ENCODE data around the gene UBR2. TPM values are rescaled to one million over a fixed set of nuclear protein-coding genes. Genes with fewer than 3 reads are reported as not detected.
"Not testable (repeated sequence)": the region's sequence is repeated elsewhere in the genome, so short reads cannot be mapped to it uniquely, and the experiment has no call there.

Gene UBR2
- total RNA-seq, 1 donor from 2014 or later = 20.5 TPM

DNA sequence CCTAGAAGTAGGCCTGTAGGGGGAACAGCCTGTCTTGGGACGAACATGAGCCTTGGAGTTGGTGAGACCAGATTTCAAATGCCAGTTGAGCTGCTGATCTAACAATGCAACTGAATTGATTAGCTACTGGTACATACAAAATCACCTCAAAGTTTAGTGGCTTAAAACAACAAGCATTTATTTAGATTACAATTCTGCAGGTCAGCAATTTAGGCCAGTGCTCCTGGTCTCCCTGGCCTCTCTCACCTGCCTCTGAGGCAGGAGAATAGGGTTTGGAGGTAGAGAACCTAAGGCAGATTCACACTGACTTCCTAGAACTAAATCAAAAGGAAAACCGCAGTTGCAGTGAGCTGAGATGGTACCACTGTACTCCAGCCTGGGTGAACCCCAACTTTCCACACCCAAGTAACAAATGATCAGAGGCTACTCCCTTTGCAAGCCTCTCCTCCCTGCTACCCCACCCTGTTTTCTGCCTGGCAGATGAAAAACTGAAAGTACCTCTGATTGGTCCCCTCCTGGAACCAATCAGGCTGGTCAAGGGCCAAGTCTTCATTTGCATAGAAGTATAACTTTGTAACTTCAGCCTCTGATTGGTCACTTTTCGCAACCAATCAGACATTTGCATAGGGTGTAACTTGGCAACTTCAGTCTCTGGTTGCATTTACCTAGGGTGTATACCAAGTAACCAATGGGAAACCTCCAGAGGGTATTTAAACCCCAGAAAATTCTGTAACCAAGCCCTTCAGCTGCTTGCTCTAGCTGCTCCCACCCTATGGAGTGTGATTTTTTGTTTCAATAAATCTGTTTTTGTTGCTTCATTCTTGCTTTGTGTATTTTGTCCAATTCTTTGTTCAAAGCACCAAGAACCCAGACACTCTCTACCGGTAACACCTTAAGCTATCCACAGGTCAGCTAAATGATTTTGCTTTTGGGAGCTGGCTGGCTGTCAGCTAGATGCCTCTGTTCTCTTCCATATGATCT is 8.1 kb upstream of the UBR2 start:
- DNase-seq (ENCODE audit: low read depth, low spot score) = no peak

DNA sequence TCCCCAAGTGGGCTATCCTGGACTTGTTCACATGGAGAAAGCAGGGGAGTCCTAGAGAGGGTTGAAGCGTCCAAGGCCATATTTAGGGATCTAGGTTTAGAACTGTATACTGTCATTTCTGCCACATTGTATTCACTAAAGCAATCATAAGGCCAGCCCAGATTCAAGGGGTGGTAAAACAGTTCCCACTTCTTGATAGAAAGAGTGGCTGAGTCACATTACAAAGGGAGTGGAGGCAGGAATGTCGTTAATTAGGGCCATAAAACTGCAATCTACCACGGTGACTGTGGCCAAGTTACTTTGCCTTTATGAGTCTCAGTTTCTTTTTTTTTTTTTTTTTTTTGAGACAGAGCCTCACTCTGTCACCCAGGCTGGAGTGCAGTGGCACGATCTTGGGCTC is 7.4 kb upstream of the UBR2 start:
- no peak for DNase-seq (ENCODE audit: low read depth, low spot score)

DNA sequence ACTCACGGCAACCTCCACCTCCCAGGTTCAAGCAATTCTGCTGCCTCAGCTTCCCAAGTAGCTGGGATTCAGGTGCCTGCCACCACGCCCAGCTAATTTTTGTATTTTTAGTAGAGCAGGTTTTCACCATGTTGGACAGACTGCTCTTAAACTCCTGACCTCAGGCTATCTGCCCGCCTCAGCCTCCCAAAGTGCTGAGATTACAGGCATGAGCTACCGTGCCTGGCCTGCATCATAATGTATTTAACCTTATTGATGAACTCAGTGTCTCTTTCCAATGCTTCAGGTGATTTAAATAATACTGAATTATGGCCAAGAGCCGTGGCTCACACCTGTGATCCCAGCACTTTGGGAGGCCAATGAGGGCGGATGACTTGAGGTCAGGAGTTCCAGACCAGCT is 4.6 kb upstream of the UBR2 start:
- not testable (repeated sequence) for DNase-seq (ENCODE audit: low read depth, low spot score)

DNA sequence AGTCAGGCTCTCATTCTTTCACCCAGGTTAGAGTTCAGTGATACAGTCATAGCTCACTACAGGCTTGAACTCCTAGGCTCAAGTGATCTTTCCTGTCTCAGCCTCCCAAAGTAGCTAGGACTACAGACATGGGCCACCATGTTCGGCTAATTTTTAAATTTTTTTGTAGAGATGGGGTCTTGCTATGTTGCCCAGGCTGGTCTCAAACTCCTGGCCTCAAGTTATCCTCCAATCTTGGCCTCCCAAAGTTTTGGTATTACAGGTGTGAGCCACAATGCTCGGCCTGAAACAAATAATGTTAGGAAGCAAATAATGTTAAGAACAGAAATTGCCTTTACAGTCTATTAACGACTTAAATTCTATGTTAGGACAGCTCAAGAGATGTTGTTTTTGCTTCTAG is 1.8 kb upstream of the UBR2 start:
- DNase-seq (ENCODE audit: low read depth, low spot score) = no peak

DNA sequence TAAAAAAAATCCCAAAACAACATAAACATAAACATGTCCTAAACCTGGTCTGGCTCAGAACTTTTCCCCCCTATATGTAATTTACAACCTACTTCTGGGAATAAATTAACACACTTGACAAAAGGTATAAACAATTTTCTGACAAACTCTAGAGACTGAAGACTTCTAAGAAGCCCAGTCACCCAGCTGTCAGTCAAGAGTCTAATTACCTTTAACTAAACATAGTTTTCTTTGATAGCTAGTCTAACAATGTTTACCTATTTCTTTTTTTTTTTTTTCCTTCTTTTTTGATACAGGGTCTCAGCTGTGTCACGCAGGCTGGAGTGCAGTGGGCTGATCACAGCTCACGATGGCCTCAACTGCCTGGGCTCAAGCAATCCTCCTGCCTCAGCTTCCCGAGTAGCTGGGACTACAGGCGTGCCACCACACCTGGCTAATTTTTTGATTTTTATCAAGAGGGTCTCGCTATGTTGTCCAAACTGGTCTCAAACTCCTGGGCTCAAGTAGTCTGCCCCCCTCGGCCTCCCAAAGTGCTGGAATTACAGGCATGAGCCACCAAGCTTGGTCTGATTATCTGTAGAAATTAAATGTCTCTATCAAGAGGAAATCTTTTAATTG is 932 bp upstream of the UBR2 start:
- DNase-seq (ENCODE audit: low read depth, low spot score) = no peak

DNA sequence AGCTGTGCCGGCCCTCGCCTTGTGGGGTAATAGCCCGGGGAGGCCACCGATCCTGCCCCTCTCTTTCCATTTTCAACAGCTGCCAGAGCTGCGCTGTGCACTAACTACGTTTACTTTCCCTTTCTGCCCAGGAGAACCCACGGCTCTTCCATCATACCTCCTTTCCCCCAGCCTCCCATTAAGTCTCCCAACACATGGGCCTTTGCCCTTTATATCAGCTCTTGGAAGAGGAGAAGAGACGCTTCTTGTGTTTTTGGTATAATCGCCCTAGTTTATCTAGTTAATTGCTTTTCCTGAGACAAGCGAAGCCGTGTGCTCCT is 637 bp downstream of the UBR2 start:
- DNase-seq (ENCODE audit: low read depth, low spot score) = no peak

DNA sequence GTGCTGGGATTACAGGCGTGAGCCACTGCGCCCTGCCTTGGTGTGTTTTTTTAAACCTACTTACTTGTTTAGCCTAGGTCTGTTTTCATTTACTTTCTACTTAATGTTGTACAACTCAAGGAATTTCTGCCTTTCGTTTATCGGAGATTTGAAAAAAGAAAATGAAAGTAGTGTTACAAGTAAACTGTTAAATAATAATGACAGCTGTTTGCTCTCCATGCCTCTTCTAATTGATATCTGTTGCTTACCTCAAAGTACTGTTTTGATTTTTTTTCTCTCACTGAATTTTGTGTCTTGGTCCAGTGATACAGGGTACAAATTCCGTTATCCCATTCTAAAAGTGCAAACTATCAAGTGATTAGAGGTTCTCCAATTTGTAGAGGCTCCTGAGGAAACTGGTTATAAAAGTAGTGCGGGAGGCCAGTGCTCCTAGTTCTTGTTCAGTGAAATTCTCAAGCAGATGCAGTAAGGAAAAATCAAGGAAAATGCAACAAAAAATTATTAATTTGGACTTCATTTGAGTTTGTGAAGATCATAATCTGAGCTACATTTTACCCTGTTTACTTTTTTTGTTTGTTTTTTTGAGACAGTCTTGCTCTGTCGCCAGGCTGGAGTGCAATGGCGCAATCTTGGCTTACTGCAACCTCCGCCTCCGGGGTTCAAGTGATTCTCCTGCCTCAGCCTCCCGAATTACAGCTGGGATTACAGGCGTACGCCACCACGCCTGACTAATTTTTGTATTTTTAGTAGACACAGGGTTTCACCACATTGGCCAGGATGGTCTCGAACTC is 2.2 kb downstream of the UBR2 start:
- no peak for DNase-seq (ENCODE audit: low read depth, low spot score)

DNA sequence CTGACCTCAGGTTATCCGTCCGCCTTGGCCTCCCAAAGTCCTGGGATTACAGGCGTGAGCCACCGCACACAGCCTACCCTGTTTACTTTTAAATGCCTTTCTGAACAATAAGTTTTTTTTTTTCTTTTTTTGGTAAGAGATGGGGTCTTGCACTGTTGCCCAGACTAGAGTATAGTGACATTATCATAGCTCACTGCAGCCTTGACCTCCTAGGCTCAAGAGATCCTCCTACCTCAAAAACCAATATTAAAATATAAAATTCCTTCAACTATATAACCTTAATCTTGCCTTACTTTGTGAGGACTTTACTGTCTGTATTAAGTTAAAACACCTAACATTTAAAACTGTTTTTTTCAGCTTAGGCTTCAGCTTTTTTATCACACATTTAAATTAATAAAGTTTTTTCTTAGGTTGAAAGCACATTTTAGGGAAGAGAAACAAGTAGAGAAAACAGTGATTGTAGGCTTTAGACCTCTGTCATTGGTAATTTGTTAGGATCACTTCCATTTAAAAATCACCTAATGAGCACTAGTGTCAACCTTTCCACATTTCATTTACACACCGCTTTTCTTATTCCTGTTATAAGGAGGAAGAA is 2.9 kb downstream of the UBR2 start:
- no peak for DNase-seq (ENCODE audit: low read depth, low spot score)

DNA sequence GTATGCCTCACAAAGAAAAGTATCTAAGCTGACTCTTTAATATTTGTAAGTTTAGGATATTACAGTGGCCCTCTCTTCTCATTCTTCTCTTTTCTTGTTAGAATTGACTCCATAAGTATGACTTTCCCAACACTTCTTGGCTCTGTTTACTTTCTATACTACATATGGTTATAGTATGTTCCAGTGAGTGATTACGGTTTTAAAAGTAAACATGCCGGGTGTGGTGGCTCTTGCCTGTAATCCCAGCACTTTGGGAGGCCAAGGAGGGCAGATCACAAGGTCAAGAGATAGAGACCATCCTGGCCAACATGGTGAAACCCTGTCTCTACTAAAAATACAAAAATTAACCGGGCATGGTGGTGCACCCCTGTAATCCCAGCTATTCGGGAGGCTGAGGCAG is 3.4 kb downstream of the UBR2 start:
- not testable (repeated sequence) for DNase-seq (ENCODE audit: low read depth, low spot score)

DNA sequence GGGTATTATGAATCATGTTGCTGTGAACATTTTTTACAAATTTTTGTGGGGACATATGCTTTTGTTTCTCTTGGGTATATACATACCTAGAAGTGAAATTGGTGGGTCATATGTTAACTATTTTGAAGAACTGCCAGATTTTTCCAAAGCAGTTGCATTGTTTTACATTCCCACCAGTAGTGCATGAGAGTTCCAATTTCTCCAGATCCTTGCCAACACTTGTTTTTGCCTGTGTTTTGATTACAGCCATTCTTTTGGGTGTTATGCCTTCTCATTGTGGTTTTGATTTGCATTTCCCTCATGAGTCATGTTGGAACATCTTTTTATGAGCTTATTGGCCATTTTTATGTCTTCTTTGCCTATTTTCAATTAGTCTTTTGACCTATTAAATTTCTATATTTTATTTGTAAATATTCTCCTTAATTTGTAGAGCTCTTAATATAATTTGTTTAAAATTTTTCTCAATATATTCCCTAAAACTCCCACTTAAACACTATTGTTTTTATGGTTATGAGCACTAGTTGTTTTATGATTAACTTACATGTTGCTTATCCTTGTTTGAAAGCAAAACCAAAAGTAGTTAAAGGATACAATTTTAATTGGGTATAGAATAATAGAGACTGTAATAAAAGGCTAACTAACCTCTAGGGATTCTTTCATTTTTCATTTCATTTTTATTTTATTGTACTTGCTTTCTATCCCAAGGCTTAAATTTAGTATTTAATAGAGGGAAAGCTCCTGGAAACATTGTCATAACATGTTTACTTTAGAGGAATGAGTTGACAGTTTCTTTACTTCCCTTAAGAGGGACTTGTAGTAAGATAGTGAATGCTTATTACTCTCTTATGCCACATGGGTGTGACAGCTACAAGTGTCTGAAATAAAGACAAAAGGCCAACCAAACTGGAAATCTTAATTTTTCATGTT is 5.5 kb downstream of the UBR2 start:
- DNase-seq (ENCODE audit: low read depth, low spot score) = peak; percentile 69

DNA sequence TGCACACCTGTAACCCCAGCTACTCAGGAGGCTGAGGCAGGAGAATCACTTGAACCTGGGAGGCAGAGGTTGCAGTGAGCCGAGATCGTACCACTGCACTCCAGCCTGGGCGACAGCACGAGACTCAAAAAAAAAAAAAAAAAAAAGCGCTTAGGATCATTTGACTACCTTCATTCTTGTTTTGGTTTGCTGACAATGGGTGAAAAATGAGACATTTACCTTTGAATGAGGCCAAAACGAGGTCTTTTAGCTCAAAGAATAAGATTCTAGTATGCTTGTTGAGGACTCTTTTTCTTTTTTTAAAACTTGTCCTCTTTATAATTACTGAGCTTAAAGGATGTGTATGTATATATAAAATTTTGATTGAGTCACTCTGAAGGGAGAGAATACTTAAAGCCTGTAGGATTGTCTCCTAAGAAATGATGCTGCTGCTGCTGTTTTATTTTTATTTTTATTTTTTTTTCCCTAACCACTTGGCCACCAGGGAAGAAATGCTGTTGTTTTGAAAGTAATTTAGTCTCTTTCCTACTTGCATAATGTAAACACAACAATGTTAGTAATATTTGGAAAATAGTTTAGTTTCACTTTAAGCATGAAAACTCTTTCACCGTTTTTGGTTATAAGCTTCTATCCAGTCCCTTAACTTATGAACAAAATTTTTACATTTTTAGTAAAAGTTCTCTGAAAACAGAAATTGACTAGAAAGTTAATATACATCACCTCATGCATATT is 7.9 kb downstream of the UBR2 start:
- DNase-seq (ENCODE audit: low read depth, low spot score) = no peak

DNA sequence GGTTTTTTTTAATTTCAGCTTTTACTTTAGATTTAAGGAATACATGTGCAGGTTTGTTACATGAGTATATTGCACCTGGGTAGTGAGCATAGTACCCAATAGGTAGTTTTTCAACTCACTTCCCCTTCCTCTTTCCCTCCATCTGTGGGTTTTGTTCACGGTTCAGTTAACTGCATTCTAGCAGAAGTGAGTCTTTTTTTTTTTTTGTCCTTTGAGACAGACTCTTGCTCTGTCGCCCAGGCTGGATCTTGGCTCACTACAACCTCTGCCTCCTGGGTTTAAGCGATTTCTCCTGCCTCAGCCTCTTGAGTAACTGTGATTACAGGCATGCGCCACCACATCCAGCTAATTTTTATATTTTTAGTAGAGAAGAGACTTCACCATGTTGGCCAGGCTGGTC is 8.7 kb downstream of the UBR2 start:
- DNase-seq (ENCODE audit: low read depth, low spot score) = no peak

DNA sequence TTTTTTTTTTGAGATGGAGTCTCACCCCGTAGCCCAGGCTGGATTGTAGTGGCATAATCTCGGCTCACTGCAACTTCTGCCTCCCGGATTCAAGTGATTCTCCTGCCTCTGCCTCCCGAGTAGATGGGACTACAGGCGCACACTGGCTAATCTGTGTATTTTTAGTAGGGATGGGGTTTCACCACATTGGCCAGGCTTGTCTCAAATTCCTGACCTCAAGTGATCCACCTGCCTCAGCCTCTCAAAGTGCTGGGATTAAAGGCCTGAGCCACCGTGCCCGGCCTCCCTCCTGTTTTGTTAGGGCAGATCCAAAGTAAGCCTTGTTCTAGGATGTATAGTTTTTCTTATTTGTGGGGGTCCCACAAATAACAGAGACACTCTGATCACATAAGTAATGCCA is 12.7 kb downstream of the UBR2 start:
- not testable (repeated sequence) for DNase-seq (ENCODE audit: low read depth, low spot score)

DNA sequence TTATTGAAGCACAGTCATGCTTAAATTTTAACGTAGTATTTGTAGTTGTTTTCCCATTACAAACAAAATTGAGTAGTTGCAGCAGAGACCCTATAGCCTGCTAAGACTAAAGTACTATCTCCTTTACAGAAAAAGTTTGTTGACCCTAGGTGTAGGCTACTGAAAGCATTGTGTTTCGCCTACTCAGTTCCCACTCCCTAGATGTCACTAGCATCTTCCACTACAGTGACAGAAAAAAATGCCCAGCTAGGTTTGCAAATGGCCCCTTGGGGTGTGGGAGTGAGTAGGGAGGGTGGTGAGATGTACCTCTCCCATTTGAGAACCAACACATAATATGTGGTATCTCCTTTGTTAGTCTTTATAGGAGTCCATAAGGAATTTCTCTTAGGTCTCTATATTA is 34.5 kb downstream of the UBR2 start:
- no peak for DNase-seq (ENCODE audit: low read depth, low spot score)

DNA sequence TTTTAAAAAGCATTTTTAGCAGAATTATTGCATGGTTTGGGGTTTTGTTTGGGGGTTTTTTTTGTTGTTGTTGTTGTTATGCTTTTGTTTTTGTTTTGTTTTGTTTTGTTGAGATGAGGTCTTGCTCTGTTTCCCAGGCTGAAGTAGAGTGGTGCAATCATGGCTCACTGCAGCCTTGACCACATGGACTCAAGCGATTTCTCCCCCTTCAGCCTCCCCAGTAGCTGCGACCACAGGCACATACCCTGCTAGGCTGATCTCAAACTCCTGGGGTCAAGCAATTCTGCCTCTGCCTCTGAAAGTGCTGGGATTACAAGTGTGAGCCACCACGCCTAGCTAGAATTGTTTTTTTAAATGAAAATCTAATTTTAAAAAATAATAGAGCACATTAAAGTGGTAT is 35.7 kb downstream of the UBR2 start:
- DNase-seq (ENCODE audit: low read depth, low spot score) = no peak

DNA sequence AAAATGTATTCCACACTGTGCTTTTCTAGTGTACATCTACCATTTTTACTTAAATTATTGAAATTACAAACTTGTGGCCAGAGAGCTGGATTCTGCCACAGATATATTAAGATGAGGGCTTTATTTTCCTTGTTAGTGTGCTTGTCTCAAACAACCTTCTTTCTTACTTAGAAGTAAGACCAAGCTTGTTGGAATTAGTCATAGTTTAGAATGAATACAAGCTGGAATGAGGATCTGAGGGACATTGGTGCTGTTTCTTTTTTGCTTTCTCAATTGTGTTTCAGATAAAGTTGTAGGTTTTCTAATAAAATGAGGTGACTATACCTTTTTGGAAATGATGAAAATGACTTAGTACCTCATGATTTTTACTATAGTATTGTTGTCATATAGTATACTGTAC is 40.3 kb downstream of the UBR2 start:
- no peak for DNase-seq (ENCODE audit: low read depth, low spot score)

DNA sequence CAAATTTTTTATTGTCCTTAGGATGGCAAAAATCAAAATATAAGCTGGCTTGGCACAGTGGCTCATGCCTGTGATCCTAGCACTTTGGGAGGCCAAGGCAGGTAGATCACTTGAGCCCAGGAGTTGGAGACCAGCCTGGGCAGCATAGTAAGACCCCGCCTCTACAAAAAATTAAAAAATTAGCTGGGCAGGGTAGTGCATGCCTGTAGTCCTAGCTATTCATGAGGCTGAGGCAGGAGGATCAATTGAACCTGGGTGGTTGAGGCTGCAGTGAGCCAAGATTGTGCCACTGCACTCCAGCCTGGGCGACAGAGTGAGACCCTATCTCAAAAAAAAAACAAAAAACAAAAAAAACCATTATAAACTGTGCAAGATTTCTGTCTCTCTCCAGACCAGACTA is 40.9 kb downstream of the UBR2 start:
- DNase-seq (ENCODE audit: low read depth, low spot score) = not testable (repeated sequence)

DNA sequence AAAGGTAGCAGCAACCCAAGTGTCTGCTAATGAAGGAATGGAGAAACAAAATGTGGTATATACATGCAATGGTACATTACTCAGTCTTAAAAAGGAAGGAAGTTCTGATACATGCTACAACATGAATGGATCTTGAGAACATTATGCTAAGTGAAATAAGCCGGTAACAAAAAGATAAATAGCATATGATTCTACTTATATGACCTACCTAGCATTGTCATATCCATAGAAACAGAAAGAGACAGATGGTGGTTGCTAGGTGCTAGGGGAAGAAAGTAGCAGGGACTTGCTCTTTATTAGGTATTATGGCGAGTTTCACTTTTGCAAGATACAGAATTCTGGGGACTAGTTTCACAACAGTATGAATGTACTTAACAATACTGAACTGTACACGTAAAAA is 46.6 kb downstream of the UBR2 start:
- no peak for DNase-seq (ENCODE audit: low read depth, low spot score)

DNA sequence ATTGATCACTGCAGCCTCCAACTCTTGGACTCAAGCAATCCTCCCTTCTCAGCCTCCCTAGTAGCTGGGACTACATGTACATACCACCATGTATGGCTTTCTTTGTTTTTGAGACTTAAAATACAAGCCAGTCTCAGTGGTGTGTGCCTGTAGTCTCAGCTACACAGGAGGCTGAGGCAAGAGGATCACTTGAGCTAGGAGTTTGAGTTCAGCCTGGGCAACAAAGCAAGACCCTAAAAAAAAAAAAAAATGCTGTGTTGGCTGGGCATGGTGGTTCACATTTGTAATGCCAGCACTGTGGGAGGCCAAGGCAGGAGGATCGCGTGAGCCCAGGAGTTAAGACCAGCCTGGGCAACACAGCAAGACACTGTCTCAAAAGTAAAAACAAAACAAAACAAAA is 51.7 kb downstream of the UBR2 start:
- DNase-seq (ENCODE audit: low read depth, low spot score) = no peak

DNA sequence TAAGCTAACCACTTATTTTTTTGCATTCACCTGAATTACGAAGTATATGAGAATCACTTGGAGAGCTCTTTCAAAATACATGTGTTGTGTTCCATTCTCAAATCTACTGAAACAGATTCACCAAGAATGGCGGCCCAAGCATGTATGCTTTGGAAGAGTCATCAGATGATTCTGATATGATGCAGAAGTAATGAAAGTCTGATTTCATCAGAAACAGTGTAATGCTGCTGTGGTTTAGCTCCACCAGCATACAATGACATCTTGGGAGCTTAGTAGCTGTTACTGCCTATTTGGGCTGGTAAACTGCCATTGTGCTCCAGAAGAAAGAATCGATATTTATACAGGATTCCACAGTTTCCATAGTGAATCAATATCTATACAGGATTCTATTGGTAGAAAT is 52.9 kb downstream of the UBR2 start:
- DNase-seq (ENCODE audit: low read depth, low spot score) = no peak

Data from pulmonary artery endothelial cell (primary cell).